ENCODE measurements around the gene SARM1. TPM values are rescaled to one million over a fixed set of nuclear protein-coding genes. Genes with fewer than 3 reads are reported as not detected.

SARM1 gene
- total and polyA plus RNA-seq, 2 of the 13 experiments (the other 11 are each of a cell fraction or from before 2014, with no cell fraction given), result 0.73 to 0.86 TPM

GRCh38 chr17:28335201-28335958 is 36.1 kb upstream of the SARM1 start, which contains the start of the genes IFT20 and TNFAIP1 (continued):
- TF ChIP-seq ZNF512 (CRISPR knock-in tag; IDR thresholded peaks at IDR 0.05) (no peak), MAX (IDR thresholded peaks at IDR 0.05) (peak; percentile 69), FIP1L1 (IDR thresholded peaks at IDR 0.05; ENCODE audit: borderline replicate concordance, insufficient read depth, low read depth, low read length) (no peak), HDAC2 (CRISPR knock-in tag; IDR thresholded peaks at IDR 0.05) (peak; percentile 53), ZNF558 (CRISPR knock-in tag; IDR thresholded peaks at IDR 0.05; ENCODE audit: borderline replicate concordance) (0 out of 2 replicates have a peak, but pooled peaks have one; percentile 9), GMEB1 (CRISPR knock-in tag; IDR thresholded peaks at IDR 0.05; ENCODE audit: borderline replicate concordance) (peak; percentile 75; the same call in 1 of the 2 replicates), HCFC1 (IDR thresholded peaks at IDR 0.05; ENCODE audit: low read depth, low read length) (peak; percentile 97), NFKBIZ (CRISPR knock-in tag; IDR thresholded peaks at IDR 0.05) (0 out of 2 replicates have a peak, but pooled peaks have one; percentile 68), HOXD1 (CRISPR knock-in tag; IDR thresholded peaks at IDR 0.05) (peak; percentile 54; the same call in 1 of the 2 replicates), HNRNPK (IDR thresholded peaks at IDR 0.05; ENCODE audit: low read depth, low read length, poor library complexity, severe bottlenecking) (peak; percentile 39), ZNF343 (CRISPR knock-in tag; IDR thresholded peaks at IDR 0.05) (0 out of 2 replicates have a peak, but pooled peaks have one; percentile 38), ZNF678 (CRISPR knock-in tag; IDR thresholded peaks at IDR 0.05) (no peak), ZNF451 (CRISPR knock-in tag; IDR thresholded peaks at IDR 0.05) (peak; percentile 80; the same call in 1 of the 2 replicates), ZNF205 (CRISPR knock-in tag; IDR thresholded peaks at IDR 0.05) (0 out of 2 replicates have a peak, but pooled peaks have one; percentile 34), ATF4 (CRISPR knock-in tag; IDR thresholded peaks at IDR 0.05) (0 out of 4 replicates have a peak, but pooled peaks of 1 of the 2 experiments have one; percentile 24), NFYB (CRISPR knock-in tag; IDR thresholded peaks at IDR 0.05) (peak; percentile 58), GMEB2 (CRISPR knock-in tag; IDR thresholded peaks at IDR 0.05; ENCODE audit: low read depth) (no peak), PATZ1 (CRISPR knock-in tag; IDR thresholded peaks at IDR 0.05) (no peak; the same call in 1 of the 2 replicates), ZEB1 (IDR thresholded peaks at IDR 0.05; ENCODE audit: insufficient replicate concordance, low read depth) (no peak), ZNF501 (CRISPR knock-in tag; IDR thresholded peaks at IDR 0.05) (peak; percentile 94), ZNF282 (IDR thresholded peaks at IDR 0.05; ENCODE audit: partially characterized antibody) (no peak)
